Psoas muscle (tissue), 8 donors: ENCODE results near the gene FIGLA. TPM values are rescaled to one million over a fixed set of nuclear protein-coding genes. Genes with fewer than 3 reads are reported as not detected.

Experiments
- ATAC-seq, 4 donors: fragments of 200-7000 bp; cut with Tn5 transposase; one replicate each; pipeline ENCODE4 v1.9.1; 2020; ENCODE audit warnings: moderate library complexity in 3 of 4, mild to moderate bottlenecking in 2 of 4
- DNase-seq, 2 donors: peaks; one replicate each; pipeline ENCODE4 v3.0.0-alpha.2; 2020
- H3K27ac ChIP-seq: fragments of 200-600 bp; one replicate; pipeline ENCODE4 v1.8.0; 2022
- H3K27me3 ChIP-seq, 3 donors: fragments of 200-600 bp in 1 of 3; one replicate each; pipeline versions ENCODE4 v1.6.1 to v1.8.0; 2013 to 2022; ENCODE audit warnings: low read length in 2 of 3, mild to moderate bottlenecking in 2 of 3, moderate library complexity in 1 of 3; ENCODE audit not compliant: insufficient read depth in 3 of 3
- H3K36me3 ChIP-seq, 2 donors: fragments of 200-600 bp in 1 of 2; one replicate each; pipeline versions ENCODE4 v1.6.1 to v1.8.0; 2013 to 2022; ENCODE audit warnings: low read depth in 1 of 2, mild to moderate bottlenecking in 1 of 2, moderate library complexity in 1 of 2; ENCODE audit not compliant: insufficient read depth in 1 of 2
- H3K4me1 ChIP-seq: fragments of 200-600 bp; one replicate; pipeline ENCODE4 v1.8.0; 2022
- H3K4me3 ChIP-seq: fragments of 200-600 bp; one replicate; pipeline ENCODE4 v1.8.0; 2022; ENCODE audit warnings: mild to moderate bottlenecking
- H3K9me3 ChIP-seq: fragments of 200-600 bp; one replicate; pipeline ENCODE4 v1.8.0; 2022
- CTCF ChIP-seq: fragments of 200-600 bp; IDR thresholded peaks from one replicate; pipeline ENCODE4 v1.8.0; 2022; ENCODE audit warnings: antibody characterized with exemption
- WGBS, 3 donors: extraction: QIAGEN DNeasy Blood & Tissue Kit; methylation state at CpG; one replicate each; pipeline versions ENCODE4 v1.1.6 to v1.1.7; 2013; 5-methylcytosine and 5-hydroxymethylcytosine counted together
- intact Hi-C, 2 donors: fragments of 100-400 bp; cut with DNase I; formaldehyde crosslinking; loops; one replicate each; pipeline versions ENCODE4 v1.11.0 to v1.14.2; 2022
- polyA plus RNA-seq, 3 donors: library from polyadenylated mRNA; stranded (reverse); fragments of 200-250 nt; gene quantifications; one replicate each; pipeline ENCODE4 v1.2.3, GENCODE V29; 2013
- total RNA-seq, 4 donors: library from RNA; stranded (reverse); fragmentation: NEBNext Ultra II Directional in 2 of 4; extraction: Animal tissue kit (Norgen Biotek cat#: 25700) in 2 of 4; gene quantifications; one replicate each; pipeline versions ENCODE4 v1.2.1 to v1.2.4, GENCODE V29; 2021 to 2023
- donor health status: healthy with polysubstance abuse.
- donor health status: DM: no; HTN: no; CAD: no; lungs with moderate emphysema.
- donor health status: Bipolar disorder and iron deficiency.
- donor health status: healthy.
- donor health status: DM: yes; HTN: yes; CAD: no.
- donor health status: DM: no; HTN: no; CAD: no.
- donor health status: DM: no; HTN: no; CAD: no.
- donor health status: DM: yes; HTN: yes; CAD: no.

FIGLA gene
- total and polyA plus RNA-seq, 7 donors = 0.12 to 0.21 TPM; not detected in 5

DNA sequence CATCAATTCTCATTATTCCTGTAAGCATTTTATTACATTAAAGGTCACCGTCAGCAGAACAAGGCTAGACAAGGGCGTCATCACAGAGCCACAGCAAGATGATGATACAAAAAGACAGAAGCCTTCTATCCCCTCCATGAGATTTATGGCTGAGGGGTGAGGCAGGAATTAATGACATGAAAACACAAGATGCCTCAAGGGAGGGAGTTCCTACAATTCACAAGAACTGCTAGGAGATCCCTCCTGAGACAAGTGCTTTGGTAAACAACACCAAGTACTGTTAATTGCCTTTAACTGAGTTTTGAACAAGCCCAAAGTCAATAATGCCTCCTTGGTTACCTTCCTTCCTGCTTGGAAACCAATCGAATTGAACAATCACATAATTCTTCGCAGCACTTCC is 36.5 kb downstream of the FIGLA start:
- intact Hi-C loops = no loop called here
- peaks cover 2 to 34% (median 10%) of the 10 kb centered on the region in 3 donors for H3K27me3 ChIP-seq
- H3K27ac ChIP-seq = no peak overlapping the region
- H3K9me3 ChIP-seq = no peaks in the 10 kb centered on the region
- ATAC-seq (no peak), DNase-seq (no peak)
- 64 to 69% (median 67%) methylated on average over 4 of the region's 4 CpGs for WGBS, 3 donors
- H3K4me1 ChIP-seq = no peaks in the 10 kb centered on the region
- H3K4me3 ChIP-seq = no peak overlapping the region
- H3K36me3 ChIP-seq = no peaks in the 10 kb centered on the region
- TF ChIP-seq CTCF = no peak

DNA sequence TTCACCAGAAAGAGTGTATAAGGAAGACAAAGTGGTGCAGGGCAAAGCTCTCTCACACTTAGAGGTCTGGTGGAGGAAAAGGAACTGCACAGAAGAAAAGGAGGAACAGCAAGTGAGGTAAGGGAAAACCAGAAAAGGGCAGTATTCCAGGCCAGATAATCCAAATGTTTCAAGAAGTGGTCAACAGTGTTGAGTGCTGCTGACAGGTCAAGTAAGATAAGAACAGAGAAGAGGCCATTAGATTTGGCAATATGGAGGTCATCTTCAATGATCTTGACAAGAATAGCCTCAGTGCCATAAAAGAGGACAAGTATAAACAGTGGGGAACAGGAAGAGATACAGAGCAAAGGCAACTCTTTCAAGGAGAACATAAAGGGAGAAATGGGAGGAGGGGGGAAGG is 37.4 kb downstream of the FIGLA start:
- intact Hi-C loops = no loop called here

GRCh38 chr2:70752396-70752795 is 38.0 kb downstream of the FIGLA start:
- WGBS, 3 donors = 76 to 84% (median 78%) methylated on average over 1 of the region's 1 CpG
- no peak overlapping the region for H3K27ac ChIP-seq
- H3K4me3 ChIP-seq = no peak overlapping the region
- H3K27me3 ChIP-seq = peaks cover 2 to 34% (median 10%) of the 10 kb centered on the region in 3 donors
- no peaks in the 10 kb centered on the region for H3K9me3 ChIP-seq
- intact Hi-C loops = no loop called here
- no peak for DNase-seq
- TF ChIP-seq CTCF = no peak
- H3K36me3 ChIP-seq = no peaks in the 10 kb centered on the region
- no peaks in the 10 kb centered on the region for H3K4me1 ChIP-seq
- ATAC-seq = no peak

More for the DNA sequence above, 37.4 kb downstream of the FIGLA start:
- no peak overlapping the region for H3K27ac ChIP-seq
- peaks cover 2 to 34% (median 10%) of the 10 kb centered on the region in 3 donors for H3K27me3 ChIP-seq
- no peaks in the 10 kb centered on the region for H3K9me3 ChIP-seq
- no peaks in the 10 kb centered on the region for H3K36me3 ChIP-seq
- no peak overlapping the region for H3K4me3 ChIP-seq
- DNase-seq = no peak
- ATAC-seq = no peak
- no peaks in the 10 kb centered on the region for H3K4me1 ChIP-seq
- no peak for TF ChIP-seq CTCF

DNA sequence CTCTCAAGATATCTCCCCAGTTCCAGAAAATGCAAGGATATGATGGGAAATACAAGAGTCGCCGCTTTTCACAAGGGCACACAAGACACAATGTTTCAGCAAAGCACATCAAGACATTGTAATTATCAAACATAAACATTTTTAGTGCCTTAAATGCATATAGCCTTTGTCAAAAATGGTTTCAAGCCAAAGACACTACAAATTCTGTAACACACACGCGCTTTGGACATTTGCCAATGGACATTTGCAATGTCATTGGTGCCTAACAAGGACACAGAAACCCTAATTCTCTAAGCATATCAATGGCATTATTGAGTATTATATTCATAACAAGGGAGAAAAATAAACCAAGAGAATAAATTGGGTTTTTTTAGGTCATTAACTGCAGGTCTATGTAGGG is 38.6 kb downstream of the FIGLA start:
- ATAC-seq = no peak
- H3K27me3 ChIP-seq = peaks cover 2 to 30% (median 10%) of the 10 kb centered on the region in 3 donors
- H3K27ac ChIP-seq = no peak overlapping the region
- WGBS, 3 donors = 50 to 82% (median 71%) methylated on average over 4 of the region's 4 CpGs
- intact Hi-C loops = no loop called here
- H3K9me3 ChIP-seq = no peaks in the 10 kb centered on the region
- no peaks in the 10 kb centered on the region for H3K4me1 ChIP-seq
- H3K36me3 ChIP-seq = no peaks in the 10 kb centered on the region
- no peak overlapping the region for H3K4me3 ChIP-seq
- DNase-seq = no peak
- no peak for TF ChIP-seq CTCF

- H3K36me3 ChIP-seq = no peaks in the 10 kb centered on the region
- ATAC-seq = no peak
- H3K27ac ChIP-seq = no peak overlapping the region
- no peak for TF ChIP-seq CTCF
- H3K27me3 ChIP-seq = peaks cover 2 to 22% (median 10%) of the 10 kb centered on the region in 3 donors
- no peaks in the 10 kb centered on the region for H3K9me3 ChIP-seq
- no peaks in the 10 kb centered on the region for H3K4me1 ChIP-seq
- DNase-seq = no peak
- intact Hi-C loops = no loop called here
- 79 to 85% (median 83%) methylated on average over 1 of the region's 1 CpG for WGBS, 3 donors
- H3K4me3 ChIP-seq = no peak overlapping the region
These were observed 40.1 kb downstream of the FIGLA start for GRCh38 chr2:70750320-70750719.
